Osteocyte (in vitro differentiated cells): ENCODE results near the gene TLE5. TPM values are rescaled to one million over a fixed set of nuclear protein-coding genes. Genes with fewer than 3 reads are reported as not detected.
"Not testable (repeated sequence)": the region's sequence is repeated elsewhere in the genome, so short reads cannot be mapped to it uniquely, and the experiment has no call there.

ENCODE experiments used
- DNase-seq: peaks from one replicate; pipeline ENCODE4 v3.0.0; 2021; ENCODE audit warnings: mixed read lengths; ENCODE audit not compliant: unreplicated experiment; ENCODE audit errors: extremely low spot score
- H3K27ac Mint-ChIP-seq: one replicate; pipeline ENCODE4 v1.8.0; 2021; ENCODE audit warnings: mild to moderate bottlenecking, mixed read lengths; ENCODE audit not compliant: unreplicated experiment
- H3K27me3 Mint-ChIP-seq: one replicate; pipeline ENCODE4 v1.8.0; 2021; ENCODE audit warnings: mixed read lengths; ENCODE audit not compliant: unreplicated experiment
- H3K36me3 Mint-ChIP-seq: one replicate; pipeline ENCODE4 v1.8.0; 2021; ENCODE audit warnings: mixed read lengths; ENCODE audit not compliant: unreplicated experiment
- H3K4me1 Mint-ChIP-seq: one replicate; pipeline ENCODE4 v1.8.0; 2021; ENCODE audit warnings: mixed read lengths; ENCODE audit not compliant: unreplicated experiment
- H3K4me3 Mint-ChIP-seq: one replicate; pipeline ENCODE4 v1.8.0; 2021; ENCODE audit warnings: mild to moderate bottlenecking, moderate library complexity, mixed read lengths; ENCODE audit not compliant: unreplicated experiment
- H3K9me3 Mint-ChIP-seq: one replicate; pipeline ENCODE4 v1.8.0; 2021; ENCODE audit warnings: mixed read lengths; ENCODE audit not compliant: unreplicated experiment
- CTCF ChIP-seq: fragments of 200-600 bp; sonication (generic); IDR thresholded peaks from 2 replicates; pipeline ENCODE4 v1.5.0; 2021; ENCODE audit warnings: antibody characterized with exemption, mild to moderate bottlenecking, moderate library complexity
- total RNA-seq: library from RNA; stranded (reverse); gene quantifications from 2 replicates; pipeline ENCODE4 v1.2.1, GENCODE V29; 2021

The TLE5 gene
- total RNA-seq, 1 donor from 2014 or later: 366 TPM

GRCh38 chr19:3039125-3039524 is 23.2 kb downstream of the TLE5 start:
- Mint-ChIP-seq H3K36me3 (no peaks in the 10 kb centered on the region), H3K27me3 (peaks cover 4% of the 10 kb centered on the region), H3K4me1 (peaks cover 19% of the 10 kb centered on the region), H3K9me3 (no peaks in the 10 kb centered on the region), H3K4me3 (no peak overlapping the region), H3K27ac (no peak overlapping the region)
- no peak for TF ChIP-seq CTCF
- DNase-seq: no peak

- H3K27ac Mint-ChIP-seq: no peak overlapping the region
- H3K27me3 Mint-ChIP-seq: peaks cover 7% of the 10 kb centered on the region
- no peaks in the 10 kb centered on the region for H3K9me3 Mint-ChIP-seq
- no peak for TF ChIP-seq CTCF
- no peak for DNase-seq
- peaks cover 20% of the 10 kb centered on the region for H3K4me1 Mint-ChIP-seq
- H3K4me3 Mint-ChIP-seq: no peak overlapping the region
- peaks cover 2% of the 10 kb centered on the region for H3K36me3 Mint-ChIP-seq
Observed at GRCh38 chr19:3038214-3038613, 24.1 kb downstream of the TLE5 start.

DNA sequence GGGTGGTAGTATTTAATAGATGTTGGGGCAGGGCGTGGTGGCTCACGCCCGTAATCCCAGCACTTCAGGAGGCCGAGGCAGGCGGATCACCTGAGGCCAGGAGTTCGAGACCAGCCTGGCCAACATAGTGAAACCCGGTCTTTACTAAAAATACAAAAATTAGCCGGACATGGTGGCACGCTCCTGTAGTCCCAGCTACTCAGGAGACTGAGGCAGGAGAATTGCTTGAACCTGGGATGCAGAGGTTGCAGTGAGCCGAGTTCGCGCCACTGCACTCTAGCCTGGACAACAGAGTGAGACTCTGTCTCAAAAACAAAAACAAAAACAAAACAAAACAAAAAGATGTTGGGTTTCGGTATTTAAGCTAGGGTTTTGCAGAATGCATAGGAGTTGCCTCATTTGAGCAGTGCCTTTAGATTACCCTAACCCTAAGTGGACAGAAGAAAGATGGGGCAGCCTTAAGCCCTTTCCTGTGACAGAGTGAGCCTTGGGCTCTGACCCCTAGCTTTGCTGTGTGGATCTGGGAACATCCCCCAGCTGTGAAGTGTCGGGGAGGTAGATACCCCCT is 25.2 kb downstream of the TLE5 start:
- Mint-ChIP-seq H3K4me1 (peaks cover 20% of the 10 kb centered on the region), H3K4me3 (peak overlapping the region; percentile 86), H3K27me3 (peaks cover 13% of the 10 kb centered on the region)
- not testable (repeated sequence) for H3K9me3 Mint-ChIP-seq, DNase-seq, H3K36me3 Mint-ChIP-seq, H3K27ac Mint-ChIP-seq

DNA sequence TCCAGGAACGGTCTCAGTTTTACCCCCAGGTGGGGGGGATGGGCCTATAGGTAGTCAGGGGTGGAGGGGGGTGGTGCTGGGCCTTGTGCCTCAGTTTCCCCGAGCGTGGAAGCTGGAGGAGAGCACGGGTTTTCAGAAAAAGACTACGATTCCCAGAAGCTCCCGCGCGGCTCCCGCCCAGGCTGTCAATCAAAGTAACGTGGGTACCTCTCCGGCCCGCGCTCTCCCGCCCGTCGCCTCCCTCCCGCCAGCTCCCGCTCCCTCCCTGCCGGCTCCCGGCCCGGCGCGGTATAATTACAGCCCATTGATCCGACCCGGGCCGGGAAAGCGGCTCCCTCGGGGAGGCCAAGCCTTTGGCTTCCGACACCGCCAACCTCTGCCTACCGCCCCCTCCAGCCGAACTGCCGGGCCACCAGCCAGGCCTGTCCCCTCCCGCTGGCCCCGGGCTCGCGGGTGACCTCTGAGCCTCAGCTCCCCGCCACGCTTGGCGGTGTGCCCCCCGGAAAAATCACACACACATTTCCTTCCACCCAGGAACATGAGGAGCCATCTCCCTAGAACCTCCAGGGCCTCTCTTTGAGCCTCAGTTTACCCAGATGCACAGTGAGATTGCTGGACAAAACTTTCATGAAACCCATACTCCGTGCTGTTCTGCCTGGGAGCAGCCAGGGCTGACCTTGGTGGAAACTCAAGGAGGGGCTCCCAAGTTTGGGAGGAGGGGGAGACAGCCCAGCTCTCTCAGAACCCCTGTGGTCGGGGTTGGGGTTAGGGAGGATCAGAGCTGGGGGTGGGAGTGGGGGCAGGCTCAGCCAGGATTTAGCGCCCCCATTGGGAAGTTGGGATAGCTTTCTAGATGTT is 25.9 kb downstream of the TLE5 start:
- peaks cover 2% of the 10 kb centered on the region for H3K36me3 Mint-ChIP-seq
- no peaks in the 10 kb centered on the region for H3K9me3 Mint-ChIP-seq
- peak overlapping the region; percentile 86 for H3K4me3 Mint-ChIP-seq
- peak; percentile 96 for DNase-seq
- peaks cover 20% of the 10 kb centered on the region for H3K4me1 Mint-ChIP-seq
- peak; percentile 31 for TF ChIP-seq CTCF
- peaks cover 18% of the 10 kb centered on the region for H3K27me3 Mint-ChIP-seq
- H3K27ac Mint-ChIP-seq: peak overlapping the region; percentile 87

DNA sequence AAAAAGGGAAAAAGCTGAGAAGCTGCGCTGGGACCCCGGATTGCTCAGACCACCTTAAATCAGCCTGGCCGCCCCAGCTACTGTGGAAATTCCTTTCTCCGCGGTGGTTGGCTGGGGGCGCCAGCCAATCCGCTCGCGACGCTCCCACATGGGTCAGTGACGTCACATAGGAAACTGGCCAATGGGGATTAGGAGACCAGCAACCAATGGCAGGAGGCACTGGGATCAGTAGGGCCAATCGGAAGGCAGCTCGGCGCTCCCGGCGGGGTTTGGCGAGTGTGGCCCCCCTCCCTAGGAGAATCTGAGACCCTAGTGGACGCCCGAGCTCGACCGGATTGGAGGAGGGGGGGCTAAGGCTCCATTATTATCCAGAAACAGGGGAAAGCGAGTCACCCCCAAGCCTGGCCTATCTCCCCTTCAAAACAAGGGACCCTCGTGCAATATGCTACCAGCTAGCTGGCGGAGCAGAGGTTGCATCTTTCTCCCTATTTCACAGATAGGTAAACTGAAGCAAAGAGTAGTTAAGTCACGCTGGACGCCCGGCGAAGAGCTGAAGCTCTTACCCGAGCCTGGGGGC is 26.7 kb downstream of the TLE5 start:
- no peaks in the 10 kb centered on the region for H3K9me3 Mint-ChIP-seq
- no peak for TF ChIP-seq CTCF
- H3K27me3 Mint-ChIP-seq: peaks cover 25% of the 10 kb centered on the region
- H3K4me3 Mint-ChIP-seq: peak overlapping the region; percentile 86
- H3K4me1 Mint-ChIP-seq: peaks cover 20% of the 10 kb centered on the region
- H3K27ac Mint-ChIP-seq: peak overlapping the region; percentile 87
- peak; percentile 99 for DNase-seq
- peaks cover 2% of the 10 kb centered on the region for H3K36me3 Mint-ChIP-seq
